ENCODE measurements around the gene BACH2. TPM values are rescaled to one million over a fixed set of nuclear protein-coding genes. Genes with fewer than 3 reads are reported as not detected.

The BACH2 gene
- total and polyA plus RNA-seq, 7 donors: under 0.01 to 5.6 (median 1.4) TPM

GRCh38 chr6:90303039-90303438 is 6.4 kb upstream of the BACH2 start:
- TF ChIP-seq EP300 (IDR thresholded peaks at IDR 0.05) (no peak), CTCF (IDR thresholded peaks at IDR 0.05) (no peak), POLR2A (IDR thresholded peaks at IDR 0.05) (no peak), POLR2AphosphoS5 (IDR thresholded peaks at IDR 0.05) (no peak)
- no peak for DNase-seq
- no peaks in the 10 kb centered on the region for H3K4me1 ChIP-seq
- no peaks in the 10 kb centered on the region for H3K27me3 ChIP-seq
- no peak overlapping the region for H3K27ac ChIP-seq
- H3K4me3 ChIP-seq: no peak overlapping the region
- intact Hi-C loops (cut with DNase I): no loop called here
- no peaks in the 10 kb centered on the region for H3K9me3 ChIP-seq
- 67 to 68% methylated on average over 2 of the region's 2 CpGs for WGBS, 2 donors
- H3K36me3 ChIP-seq: no peaks in the 10 kb centered on the region

GRCh38 chr6:90302320-90302719 is 5.7 kb upstream of the BACH2 start:
- intact Hi-C loops (cut with DNase I): no loop called here

GRCh38 chr6:90301816-90302215 is 5.2 kb upstream of the BACH2 start:
- intact Hi-C loops (cut with DNase I): no loop called here
- Histone ChIP-seq H3K9me3 (no peaks in the 10 kb centered on the region), H3K36me3 (no peaks in the 10 kb centered on the region), H3K27me3 (no peaks in the 10 kb centered on the region), H3K4me1 (peaks cover 0 to 8% (median 0%) of the 10 kb centered on the region in 4 donors), H3K27ac (no peak overlapping the region), H3K4me3 (no peak overlapping the region)
- no peak for TF ChIP-seq CTCF (IDR thresholded peaks at IDR 0.05)
- no peak for TF ChIP-seq EP300 (IDR thresholded peaks at IDR 0.05)
- TF ChIP-seq POLR2AphosphoS5 (IDR thresholded peaks at IDR 0.05): no peak
- no peak for TF ChIP-seq POLR2A (IDR thresholded peaks at IDR 0.05)
- WGBS, 2 donors: 45 to 72% methylated on average over 1 of the region's 1 CpG
- no peak for DNase-seq

More at GRCh38 chr6:90302320-90302719, 5.7 kb upstream of the BACH2 start:
- Histone ChIP-seq H3K9me3 (no peaks in the 10 kb centered on the region), H3K27me3 (no peaks in the 10 kb centered on the region), H3K4me1 (peaks cover 0 to 3% (median 0%) of the 10 kb centered on the region in 4 donors), H3K27ac (no peak overlapping the region), H3K36me3 (no peaks in the 10 kb centered on the region), H3K4me3 (no peak overlapping the region)
- no peak for DNase-seq
- no peak for TF ChIP-seq POLR2AphosphoS5 (IDR thresholded peaks at IDR 0.05)
- no peak for TF ChIP-seq EP300 (IDR thresholded peaks at IDR 0.05)
- no peak for TF ChIP-seq CTCF (IDR thresholded peaks at IDR 0.05)
- TF ChIP-seq POLR2A (IDR thresholded peaks at IDR 0.05): no peak
- WGBS, 2 donors: 94 to 97% methylated on average over 2 of the region's 2 CpGs

- Histone ChIP-seq H3K36me3 (no peaks in the 10 kb centered on the region), H3K27me3 (no peaks in the 10 kb centered on the region), H3K4me1 (peaks cover 0 to 28% (median 11%) of the 10 kb centered on the region in 4 donors), H3K9me3 (no peaks in the 10 kb centered on the region), H3K27ac (peak overlapping the region in 2 of 4 donors; percentile 87 to 91), H3K4me3 (no peak overlapping the region)
- 78 to 85% methylated on average over 7 of the region's 7 CpGs for WGBS, 2 donors
- intact Hi-C loops (cut with DNase I): loop anchor here (5.0 to 10.0 kb wide), 4 partner anchors 179 to 354 kb away; partner anchors contain the start of gene MAP3K7
- no peak for DNase-seq
- TF ChIP-seq EP300 (IDR thresholded peaks at IDR 0.05) (no peak), POLR2A (IDR thresholded peaks at IDR 0.05) (no peak), CTCF (IDR thresholded peaks at IDR 0.05) (no peak), POLR2AphosphoS5 (IDR thresholded peaks at IDR 0.05) (no peak)
Observed at GRCh38 chr6:90298459-90299053, 1.9 kb upstream of the BACH2 start.
